CD4-positive, alpha-beta memory T cell (primary cell): ENCODE measurements around the gene LONP2. TPM values are rescaled to one million over a fixed set of nuclear protein-coding genes. Genes with fewer than 3 reads are reported as not detected.

Experiments used
- CTCF ChIA-PET: fragments of 350-600 bp; sonication (Branson Sonifier 250); formaldehyde crosslinking; loops from one replicate; lab custom pipeline; 2021; ENCODE audit warnings: inconsistent platforms; ENCODE audit not compliant: partially characterized antibody; lab: Charles Lee
- POLR2A ChIA-PET: fragments of 350-600 bp; sonication (Branson Sonifier 250); formaldehyde crosslinking; loops from one replicate; lab custom pipeline; 2021; ENCODE audit not compliant: partially characterized antibody; lab: Charles Lee
- DNase-seq, 5 donors: peaks; one replicate each; pipeline versions ENCODE4 v3.0.0 to v3.0.0-alpha.2; 2020 to 2022; ENCODE audit warnings: mixed read lengths in 1 of 5
- H3K27ac ChIP-seq: one replicate; pipeline ENCODE4 v1.7.0; 2013; ENCODE audit warnings: low read depth, low read length
- H3K27me3 ChIP-seq: 2 replicates; pipeline ENCODE4 v1.7.0; 2013; ENCODE audit warnings: mild to moderate bottlenecking, low read length, moderate library complexity; ENCODE audit not compliant: insufficient read depth
- H3K36me3 ChIP-seq: 2 replicates; pipeline ENCODE4 v1.7.0; 2013; ENCODE audit warnings: mild to moderate bottlenecking, low read length, moderate library complexity; ENCODE audit not compliant: insufficient read depth
- H3K4me1 ChIP-seq: 2 replicates; pipeline ENCODE4 v1.7.0; 2013; ENCODE audit warnings: mild to moderate bottlenecking, low read length, moderate library complexity; ENCODE audit not compliant: insufficient read depth
- H3K4me3 ChIP-seq, 2 donors: one replicate each; pipeline ENCODE4 v1.7.0; 2013; ENCODE audit warnings: low read length in 2 of 2, mild to moderate bottlenecking in 1 of 2
- H3K9me3 ChIP-seq, 2 donors: one replicate each; pipeline ENCODE4 v1.7.0; 2013; ENCODE audit warnings: low read length in 2 of 2, control low read depth in 1 of 2; ENCODE audit not compliant: control insufficient read depth in 1 of 2
- H3K27ac Mint-ChIP-seq, 7 donors: one replicate each; pipeline ENCODE4 v1.8.0; 2020 to 2021; ENCODE audit warnings: mixed read lengths in 7 of 7, mild to moderate bottlenecking in 6 of 7, inconsistent platforms in 3 of 7, moderate library complexity in 3 of 7
- H3K27me3 Mint-ChIP-seq, 2 donors: one replicate each; pipeline ENCODE4 v1.8.0; 2020 to 2021; ENCODE audit warnings: mixed read lengths in 2 of 2
- H3K36me3 Mint-ChIP-seq, 2 donors: one replicate each; pipeline ENCODE4 v1.8.0; 2020 to 2021; ENCODE audit warnings: mixed read lengths in 2 of 2, inconsistent platforms in 1 of 2, mild to moderate bottlenecking in 1 of 2
- H3K4me1 Mint-ChIP-seq, 4 donors: one replicate each; pipeline ENCODE4 v1.8.0; 2020 to 2021; ENCODE audit warnings: mixed read lengths in 4 of 4, mild to moderate bottlenecking in 1 of 4
- H3K4me3 Mint-ChIP-seq, 8 donors: one replicate each; pipeline ENCODE4 v1.8.0; 2020 to 2021; ENCODE audit warnings: mixed read lengths in 8 of 8, mild to moderate bottlenecking in 7 of 8, moderate library complexity in 6 of 8, inconsistent platforms in 3 of 8
- H3K9me3 Mint-ChIP-seq, 8 donors: one replicate each; pipeline ENCODE4 v1.8.0; 2020 to 2021; ENCODE audit warnings: mixed read lengths in 8 of 8, mild to moderate bottlenecking in 5 of 8, inconsistent platforms in 3 of 8, moderate library complexity in 1 of 8
- intact Hi-C: fragments of 100-400 bp; cut with micrococcal nuclease; formaldehyde crosslinking; loops from one replicate; pipeline ENCODE4 v1.15.1; 2023
- polyA plus RNA-seq, 2 donors: library from polyadenylated mRNA; unstranded; fragments of 300-500 nt; fragmentation: Illumina TruSeq; gene quantifications; one replicate each; pipeline ENCODE4 v1.2.3, GENCODE V29; 2021
- total RNA-seq, 2 experiments: library from RNA; stranded (reverse); gene quantifications; one replicate each; pipeline ENCODE4 v1.2.3, GENCODE V29; 2021

Gene LONP2
- total and polyA plus RNA-seq, 4 experiments from 2014 or later = 33.4 to 101 (median 69.9) TPM

- no peaks in the 10 kb centered on the region for H3K36me3 ChIP-seq
- intact Hi-C loops = loop anchor here (1.0 to 10.0 kb wide), 7 partner anchors 19 to 1701 kb away; partner anchors contain the start of genes C16orf87, ITFG1, LONP2 and N4BP1
- peaks cover 0 to 4% (median 0%) of the 10 kb centered on the region in 8 donors for H3K9me3 Mint-ChIP-seq
- H3K4me3 Mint-ChIP-seq = peak within 1 kb of the TSS; percentile 89 to 97 (median 94)
- H3K27ac Mint-ChIP-seq = peak within 1 kb of the TSS; percentile 90 to 97 (median 94)
- POLR2A ChIA-PET = interaction anchor here (0.7 to 4.2 kb wide), 12 partner anchors 9 to 1412 kb away, joined by 3 to 82 read pairs (median 4); partner anchors contain the start of genes DNAJA2 and N4BP1
- H3K4me1 Mint-ChIP-seq = peaks cover 17 to 29% (median 20%) of the 10 kb centered on the region in 4 donors
- no peaks in the 10 kb centered on the region for H3K27me3 ChIP-seq
- peak; percentile 76 to 91 (median 88) for DNase-seq
- H3K4me1 ChIP-seq = peaks cover 29% of the 10 kb centered on the region
- peaks cover 0 to 11% of the 10 kb centered on the region in 2 donors for H3K36me3 Mint-ChIP-seq
- H3K4me3 ChIP-seq = peak within 1 kb of the TSS; percentile 63 to 81
- no peaks in the 10 kb centered on the region for H3K9me3 ChIP-seq
- H3K27ac ChIP-seq = peak within 1 kb of the TSS; percentile 65
- H3K27me3 Mint-ChIP-seq = no peaks in the 10 kb centered on the region
- CTCF ChIA-PET = interaction anchor here (1.1 to 2.0 kb wide), 4 partner anchors 23 to 245 kb away, joined by 3 to 15 read pairs (median 4); no protein-coding TSS in a partner anchor
Measured at GRCh38 chr16:48385253-48386150, 141.4 kb downstream of the LONP2 start, which contains the start of gene SIAH1. SIAH1 (minus strand) TSS chr16:48385413; CDS start chr16:48362428, 22,985 bp downstream.

- intact Hi-C loops = loop anchor here (10.0 kb wide), 2 partner anchors 922 to 1702 kb away; partner anchors contain the start of genes ITFG1, ORC6, PHKB and VPS35
- no peaks in the 10 kb centered on the region for H3K36me3 ChIP-seq
- Mint-ChIP-seq H3K27ac (peak overlapping the region in 1 of 7 donors; percentile 55), H3K36me3 (peaks cover 0 to 11% of the 10 kb centered on the region in 2 donors), H3K4me3 (peak overlapping the region; percentile 24 to 94 (median 60)), H3K4me1 (peaks cover 11 to 19% (median 14%) of the 10 kb centered on the region in 4 donors), H3K9me3 (peaks cover 0 to 4% (median 0%) of the 10 kb centered on the region in 8 donors), H3K27me3 (no peaks in the 10 kb centered on the region)
- H3K4me1 ChIP-seq = peaks cover 26% of the 10 kb centered on the region
- CTCF ChIA-PET = interaction anchor here (1.1 to 2.0 kb wide), 2 partner anchors 25 to 237 kb away, joined by 3 to 15 read pairs; no protein-coding TSS in a partner anchor
- no peaks in the 10 kb centered on the region for H3K9me3 ChIP-seq
- no peak for DNase-seq
- POLR2A ChIA-PET = interaction anchor here (0.8 kb wide), 2 partner anchors 18 to 20 kb away, joined by 3 read pairs; no protein-coding TSS in a partner anchor
- H3K4me3 ChIP-seq = no peak overlapping the region
- no peak overlapping the region for H3K27ac ChIP-seq
- no peaks in the 10 kb centered on the region for H3K27me3 ChIP-seq
Measured at GRCh38 chr16:48386559-48387312, 142.6 kb downstream of the LONP2 start.

- H3K27me3 Mint-ChIP-seq = no peaks in the 10 kb centered on the region
- no peak overlapping the region for H3K27ac Mint-ChIP-seq
- Histone ChIP-seq H3K27ac (no peak overlapping the region), H3K4me1 (no peaks in the 10 kb centered on the region), H3K4me3 (no peak overlapping the region), H3K9me3 (no peaks in the 10 kb centered on the region), H3K27me3 (no peaks in the 10 kb centered on the region), H3K36me3 (no peaks in the 10 kb centered on the region)
- H3K9me3 Mint-ChIP-seq = no peaks in the 10 kb centered on the region
- DNase-seq = no peak
- intact Hi-C loops = no loop called here
- no peak overlapping the region for H3K4me3 Mint-ChIP-seq
- no peaks in the 10 kb centered on the region for H3K36me3 Mint-ChIP-seq
- H3K4me1 Mint-ChIP-seq = peaks cover 0 to 1% (median 0%) of the 10 kb centered on the region in 4 donors
- ChIA-PET CTCF (interaction anchor here (1.1 kb wide), 1 partner anchor 8 kb away, joined by 3 read pairs; no protein-coding TSS in a partner anchor), POLR2A (no interaction called here)
Measured at GRCh38 chr16:48392407-48392806, 148.3 kb downstream of the LONP2 start.

GRCh38 chr16:48393485-48394354, 149.6 kb downstream of the LONP2 start:
- peaks cover 0 to 1% (median 0%) of the 10 kb centered on the region in 4 donors for H3K4me1 Mint-ChIP-seq
- ChIA-PET CTCF (interaction anchor here (0.9 to 2.2 kb wide), 4 partner anchors 9 to 237 kb away, joined by 3 to 9 read pairs (median 3); no protein-coding TSS in a partner anchor), POLR2A (no interaction called here)
- H3K4me3 Mint-ChIP-seq = no peak overlapping the region
- Histone ChIP-seq H3K9me3 (no peaks in the 10 kb centered on the region), H3K36me3 (no peaks in the 10 kb centered on the region), H3K27me3 (no peaks in the 10 kb centered on the region), H3K4me1 (no peaks in the 10 kb centered on the region), H3K4me3 (no peak overlapping the region), H3K27ac (no peak overlapping the region)
- no peaks in the 10 kb centered on the region for H3K27me3 Mint-ChIP-seq
- no peaks in the 10 kb centered on the region for H3K9me3 Mint-ChIP-seq
- DNase-seq = no peak
- H3K36me3 Mint-ChIP-seq = no peaks in the 10 kb centered on the region
- peak overlapping the region in 1 of 7 donors; percentile 47 for H3K27ac Mint-ChIP-seq
- intact Hi-C loops = no loop called here

- Histone ChIP-seq H3K36me3 (no peaks in the 10 kb centered on the region), H3K27ac (no peak overlapping the region), H3K27me3 (no peaks in the 10 kb centered on the region), H3K4me3 (no peak overlapping the region), H3K4me1 (no peaks in the 10 kb centered on the region), H3K9me3 (no peaks in the 10 kb centered on the region)
- H3K27me3 Mint-ChIP-seq = no peaks in the 10 kb centered on the region
- H3K4me1 Mint-ChIP-seq = peaks cover 0 to 1% (median 0%) of the 10 kb centered on the region in 4 donors
- ChIA-PET CTCF (interaction anchor here (1.2 to 2.2 kb wide), 2 partner anchors 77 to 235 kb away, joined by 3 to 9 read pairs; no protein-coding TSS in a partner anchor), POLR2A (no interaction called here)
- no peak overlapping the region for H3K4me3 Mint-ChIP-seq
- DNase-seq = no peak
- H3K9me3 Mint-ChIP-seq = no peaks in the 10 kb centered on the region
- intact Hi-C loops = no loop called here
- H3K27ac Mint-ChIP-seq = no peak overlapping the region
- no peaks in the 10 kb centered on the region for H3K36me3 Mint-ChIP-seq
Measured at GRCh38 chr16:48394355-48394703, 150.2 kb downstream of the LONP2 start.

GRCh38 chr16:48395375-48395774, 151.3 kb downstream of the LONP2 start:
- no peaks in the 10 kb centered on the region for H3K9me3 Mint-ChIP-seq
- POLR2A ChIA-PET = no interaction called here

More at GRCh38 chr16:48395375-48395774, 151.3 kb downstream of the LONP2 start:
- Histone ChIP-seq H3K4me3 (no peak overlapping the region), H3K9me3 (no peaks in the 10 kb centered on the region), H3K27ac (no peak overlapping the region), H3K36me3 (no peaks in the 10 kb centered on the region), H3K4me1 (no peaks in the 10 kb centered on the region), H3K27me3 (no peaks in the 10 kb centered on the region)
- intact Hi-C loops = no loop called here
- Mint-ChIP-seq H3K27me3 (no peaks in the 10 kb centered on the region), H3K36me3 (no peaks in the 10 kb centered on the region), H3K4me3 (no peak overlapping the region), H3K27ac (no peak overlapping the region), H3K4me1 (peaks cover 0 to 1% (median 0%) of the 10 kb centered on the region in 4 donors)
- CTCF ChIA-PET = interaction anchor here (2.2 kb wide), 1 partner anchor 234 kb away, joined by 9 read pairs; no protein-coding TSS in a partner anchor
- no peak for DNase-seq
